DOHH2 (cell line): ENCODE data around the gene ZBTB44.
"Not testable (repeated sequence)": the region's sequence is repeated elsewhere in the genome, so short reads cannot be mapped to it uniquely, and the experiment has no call there.

Experiments
- H3F3A ChIP-seq: fragments of 200-600 bp; sonication (generic), shearing (Covaris generic); 2 replicates; pipeline ENCODE4 v1.6.0; 2016; ENCODE audit warnings: antibody characterized with exemption, mild to moderate bottlenecking; ENCODE audit not compliant: control insufficient read depth, insufficient read depth
- H3K27ac ChIP-seq: fragments of 200-600 bp; sonication (generic); 2 replicates; pipeline ENCODE4 v1.5.1; 2014; ENCODE audit warnings: low read depth, mild to moderate bottlenecking, low read length, moderate library complexity
- H3K27me3 ChIP-seq: fragments of 200-600 bp; sonication (generic); 2 replicates; pipeline ENCODE4 v1.6.1; 2014; ENCODE audit warnings: mild to moderate bottlenecking, low read length, mixed read lengths; ENCODE audit not compliant: control insufficient read depth
- H3K36me3 ChIP-seq: fragments of 200-600 bp; sonication (generic); 2 replicates; pipeline ENCODE4 v1.6.1; 2014; ENCODE audit warnings: mild to moderate bottlenecking, low read length, moderate library complexity, mixed read lengths; ENCODE audit not compliant: control insufficient read depth
- H3K4me1 ChIP-seq: fragments of 200-600 bp; sonication (generic); 2 replicates; pipeline ENCODE4 v1.6.1; 2014; ENCODE audit warnings: mild to moderate bottlenecking, low read length, mixed read lengths; ENCODE audit not compliant: control insufficient read depth
- H3K4me2 ChIP-seq: fragments of 200-600 bp; sonication (generic); 2 replicates; pipeline ENCODE4 v1.6.0; 2014; ENCODE audit warnings: mild to moderate bottlenecking, low read length, moderate library complexity
- H3K4me3 ChIP-seq: fragments of 200-600 bp; sonication (generic); 2 replicates; pipeline ENCODE4 v1.5.1; 2014; ENCODE audit warnings: mild to moderate bottlenecking, low read length, mixed read lengths
- H3K79me2 ChIP-seq: fragments of 200-600 bp; sonication (generic); 2 replicates; pipeline ENCODE4 v1.6.1; 2014; ENCODE audit warnings: mild to moderate bottlenecking, low read length, mixed read lengths; ENCODE audit not compliant: control insufficient read depth
- H3K9me2 ChIP-seq: fragments of 200-600 bp; sonication (generic); replicated peaks from 2 replicates; pipeline ENCODE4 v1.6.1; 2014; ENCODE audit warnings: mild to moderate bottlenecking, low read length, mixed read lengths; ENCODE audit not compliant: control insufficient read depth
- H3K9me3 ChIP-seq: fragments of 200-600 bp; sonication (generic); 2 replicates; pipeline ENCODE4 v1.6.1; 2014; ENCODE audit warnings: antibody characterized with exemption, low read length, mixed read lengths; ENCODE audit not compliant: control insufficient read depth, insufficient read depth
- H4K20me1 ChIP-seq: fragments of 200-600 bp; sonication (generic); 2 replicates; pipeline ENCODE4 v1.6.0; 2014; ENCODE audit warnings: low read depth, mild to moderate bottlenecking, antibody characterized with exemption, low read length, moderate library complexity; ENCODE audit not compliant: control insufficient read depth, insufficient read depth
- CTCF ChIP-seq: fragments of 200-600 bp; sonication (generic); IDR thresholded peaks from one replicate; pipeline ENCODE4 v1.5.1; 2014; ENCODE audit warnings: antibody characterized with exemption, mild to moderate bottlenecking, low read depth, low read length; ENCODE audit not compliant: poor library complexity, severe bottlenecking
- EZH2phosphoT487 ChIP-seq: fragments of 200-600 bp; sonication (generic); IDR thresholded peaks from 2 replicates; pipeline ENCODE4 v1.6.1; 2017; ENCODE audit warnings: borderline replicate concordance, mild to moderate bottlenecking, antibody characterized with exemption, low read length, moderate library complexity, mixed read lengths

The ZBTB44 gene

GRCh38 chr11:130260080-130260627, 54.6 kb downstream of the ZBTB44 start:
- no peaks in the 10 kb centered on the region for H3K9me3 ChIP-seq
- TF ChIP-seq CTCF (no peak), EZH2phosphoT487 (no peak)
- no peaks in the 10 kb centered on the region; the same call in 1 of the 2 replicates for H4K20me1 ChIP-seq
- peaks cover 77% of the 10 kb centered on the region for H3K79me2 ChIP-seq
- no peaks in the 10 kb centered on the region; the same call in 1 of the 2 replicates for H3F3A ChIP-seq
- H3K27me3 ChIP-seq = no peaks in the 10 kb centered on the region
- peaks cover 16% of the 10 kb centered on the region for H3K4me1 ChIP-seq
- H3K4me2 ChIP-seq = no peak overlapping the region
- H3K9me2 ChIP-seq = no peaks in the 10 kb centered on the region
- peaks cover 51% of the 10 kb centered on the region for H3K36me3 ChIP-seq
- no peak overlapping the region for H3K4me3 ChIP-seq
- H3K27ac ChIP-seq = no peak overlapping the region

DNA sequence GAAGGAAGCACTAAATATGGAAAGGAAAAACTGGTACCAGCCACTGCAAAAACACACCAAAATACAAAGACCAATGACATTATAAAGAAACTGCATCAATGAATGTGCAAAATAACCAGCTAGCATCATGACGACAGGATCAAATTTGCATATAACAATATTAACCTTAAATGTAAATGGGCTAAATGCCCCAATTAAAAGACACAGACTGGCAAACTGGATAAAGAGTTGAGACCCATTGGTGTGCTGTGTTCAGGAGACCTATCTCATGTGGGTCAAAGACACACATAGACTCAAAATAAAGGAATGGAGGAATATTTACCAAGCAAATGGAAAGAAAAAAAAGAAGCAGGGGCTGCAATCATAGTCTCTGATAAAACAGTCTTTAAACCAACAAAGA, 63.0 kb downstream of the ZBTB44 start:
- H3K9me2 ChIP-seq, H3K27ac ChIP-seq, H3K9me3 ChIP-seq, H3F3A ChIP-seq, H3K4me1 ChIP-seq, H3K27me3 ChIP-seq, H4K20me1 ChIP-seq, H3K4me3 ChIP-seq, H3K4me2 ChIP-seq: not testable (repeated sequence)
- Histone ChIP-seq H3K36me3 (peaks cover 20% of the 10 kb centered on the region), H3K79me2 (peaks cover 80% of the 10 kb centered on the region)

GRCh38 chr11:130249929-130250328, 64.8 kb downstream of the ZBTB44 start:
- H3K27ac ChIP-seq, H3K27me3 ChIP-seq, H4K20me1 ChIP-seq, H3K4me3 ChIP-seq, H3K9me3 ChIP-seq, H3F3A ChIP-seq, H3K4me2 ChIP-seq, H3K4me1 ChIP-seq, H3K9me2 ChIP-seq: not testable (repeated sequence)
- Histone ChIP-seq H3K36me3 (peaks cover 30% of the 10 kb centered on the region), H3K79me2 (peaks cover 81% of the 10 kb centered on the region)

GRCh38 chr11:130249371-130249770, 65.3 kb downstream of the ZBTB44 start:
- H3K27me3 ChIP-seq = no peaks in the 10 kb centered on the region
- no peak overlapping the region for H3K4me2 ChIP-seq
- H3K79me2 ChIP-seq = peaks cover 82% of the 10 kb centered on the region
- H3F3A ChIP-seq = no peaks in the 10 kb centered on the region
- H3K27ac ChIP-seq = no peak overlapping the region
- no peaks in the 10 kb centered on the region; the same call in 1 of the 2 replicates for H4K20me1 ChIP-seq
- H3K36me3 ChIP-seq = peaks cover 33% of the 10 kb centered on the region
- H3K4me3 ChIP-seq = no peak overlapping the region
- H3K9me2 ChIP-seq = no peaks in the 10 kb centered on the region
- no peaks in the 10 kb centered on the region for H3K9me3 ChIP-seq
- H3K4me1 ChIP-seq = no peaks in the 10 kb centered on the region
- no peak for TF ChIP-seq CTCF
- no peak for TF ChIP-seq EZH2phosphoT487
